NCI-H1417 treated with DMSO at 0.1 percent for 48 hours (cell line): ENCODE measurements around the gene DHRS12.

Experiments used
- DNase-seq: peaks from one replicate; lab custom pipeline; 2025; lab: John Stamatoyannopoulos, UW

Gene DHRS12

DNA sequence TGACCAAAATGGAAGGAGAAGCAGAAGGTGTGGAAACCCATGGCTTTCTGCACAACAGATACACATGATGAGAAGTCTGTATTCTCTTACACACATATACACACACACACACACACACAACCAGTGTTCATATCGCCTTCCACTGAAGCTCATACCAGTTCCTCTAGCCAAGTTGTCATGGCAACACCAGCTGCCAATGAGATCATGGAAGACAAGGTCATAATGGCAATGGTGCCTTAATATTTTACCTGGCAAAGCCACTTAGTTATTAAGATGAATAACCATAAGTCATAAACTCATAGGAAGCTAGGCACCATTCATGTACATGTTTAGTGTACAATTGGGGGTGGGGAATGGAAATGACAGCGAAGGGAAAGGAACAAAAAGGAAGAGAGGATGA is 2.6 kb upstream of the DHRS12 start:
- no peak for DNase-seq

DNA sequence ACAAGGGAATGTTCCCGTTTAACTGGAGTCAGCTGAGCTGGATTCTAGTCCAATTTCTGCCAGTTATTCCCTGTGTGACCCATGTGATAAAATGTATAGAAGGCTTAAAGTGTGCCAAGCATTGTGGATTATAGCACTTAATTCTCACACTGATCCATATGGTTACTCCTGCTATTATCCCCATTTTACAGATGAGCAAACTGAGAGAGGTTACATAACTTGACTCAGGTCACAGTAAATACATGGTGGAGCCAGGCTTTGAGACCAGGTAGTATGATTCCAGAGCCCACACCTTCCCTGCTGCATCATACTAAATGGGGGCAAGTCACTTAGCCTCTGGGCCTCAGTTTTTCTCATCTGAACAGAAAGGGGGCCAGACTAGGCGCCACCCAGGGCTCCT is 2.0 kb upstream of the DHRS12 start:
- DNase-seq: no peak

DNA sequence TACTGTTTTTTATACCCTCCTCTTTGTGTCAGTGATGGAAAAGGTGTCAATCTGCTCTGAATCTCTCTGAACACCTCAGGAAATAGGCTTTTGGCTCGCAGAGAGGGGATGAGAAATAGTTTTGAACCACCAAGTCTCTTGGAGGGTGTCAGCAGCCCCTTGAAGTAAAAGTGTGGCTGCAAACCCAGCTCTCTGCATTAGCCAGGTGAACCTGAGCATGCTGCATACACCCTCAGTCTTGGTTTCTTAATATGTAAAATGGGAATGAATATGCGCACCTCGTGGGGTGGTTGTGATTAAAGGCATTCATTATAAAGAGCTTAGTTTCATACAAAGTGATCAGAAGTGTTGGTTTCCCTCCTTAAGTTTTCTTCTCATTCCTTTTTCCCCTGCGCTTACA is 1.4 kb upstream of the DHRS12 start:
- DNase-seq: no peak

DNA sequence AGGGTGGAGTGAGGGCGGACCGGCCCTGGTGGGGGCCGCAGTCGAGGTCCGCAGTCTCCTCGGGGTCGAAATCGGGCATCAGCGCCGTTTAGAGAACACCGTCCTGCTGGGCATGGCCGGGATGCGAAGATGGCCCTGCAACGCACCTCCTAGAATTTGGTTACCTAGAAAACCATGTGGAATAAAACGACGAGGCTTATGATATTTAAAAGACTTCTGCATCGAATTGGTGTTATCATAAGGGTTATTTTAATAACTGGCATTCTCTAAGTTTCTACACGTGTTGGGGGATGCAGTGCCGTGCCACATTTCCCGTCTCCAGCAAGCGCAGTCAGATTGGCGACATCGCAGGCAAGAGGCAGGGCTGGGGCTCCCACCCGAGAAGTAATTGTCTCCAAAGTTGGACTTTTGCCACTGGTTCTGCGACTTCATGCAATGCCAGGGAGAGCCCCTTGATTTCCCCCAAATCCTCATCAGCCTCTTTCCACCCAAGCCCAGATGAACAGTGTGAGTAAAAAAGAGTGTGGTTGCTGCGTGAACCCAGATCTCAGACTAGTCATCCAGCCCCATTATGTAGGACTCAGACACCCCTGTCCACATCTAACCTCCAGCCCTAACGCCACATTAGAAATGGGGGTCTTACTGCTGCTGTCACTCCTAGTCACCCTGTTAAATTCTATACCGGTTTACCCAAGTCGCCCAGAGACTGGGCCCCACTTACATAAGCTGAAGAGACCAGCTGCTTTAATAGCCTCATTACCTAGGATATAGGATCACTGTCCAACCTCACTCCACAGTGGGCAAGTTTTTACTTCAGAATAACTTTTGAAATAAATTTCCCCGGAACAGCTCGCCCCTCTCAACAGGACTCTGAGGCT is 571 bp upstream of the DHRS12 start:
- no peak for DNase-seq

DNA sequence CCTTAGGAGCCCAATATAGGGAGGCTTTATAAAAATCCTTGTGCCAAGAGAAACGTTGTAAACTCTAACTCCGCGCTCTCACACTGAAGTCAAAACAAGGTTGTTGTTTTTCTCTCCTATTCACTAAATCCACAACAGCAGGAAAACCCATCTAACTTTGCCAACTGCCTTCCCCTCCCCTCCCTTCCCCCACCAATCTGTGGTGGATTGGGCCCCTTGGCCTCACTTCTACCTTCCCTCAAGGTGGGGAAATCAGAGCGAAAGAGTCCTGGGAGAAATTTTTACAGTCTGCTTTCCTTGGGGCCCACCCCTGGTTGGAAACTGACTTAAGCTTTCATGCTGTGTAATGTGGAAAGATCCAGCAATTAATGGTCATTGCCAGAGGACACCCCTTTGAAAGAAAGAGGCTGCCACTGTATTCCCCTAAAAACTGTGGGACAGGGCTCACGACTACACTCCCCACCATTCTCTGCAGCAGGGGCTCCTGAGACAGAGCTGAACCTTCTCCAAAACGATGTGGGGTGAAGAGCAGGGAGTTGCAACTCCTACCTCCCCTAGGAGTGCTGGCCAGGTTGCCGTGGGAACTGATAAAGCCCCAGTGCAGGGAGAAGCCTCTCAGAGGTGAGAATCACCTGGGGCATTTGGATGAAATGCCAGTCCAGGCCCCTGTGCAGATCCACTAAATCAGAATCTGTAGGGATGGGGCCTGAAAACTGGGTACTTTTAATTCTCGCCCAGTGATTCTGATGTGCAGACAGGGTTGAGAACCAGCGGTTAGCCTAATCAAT is 1.1 kb downstream of the DHRS12 start:
- DNase-seq: no peak

DNA sequence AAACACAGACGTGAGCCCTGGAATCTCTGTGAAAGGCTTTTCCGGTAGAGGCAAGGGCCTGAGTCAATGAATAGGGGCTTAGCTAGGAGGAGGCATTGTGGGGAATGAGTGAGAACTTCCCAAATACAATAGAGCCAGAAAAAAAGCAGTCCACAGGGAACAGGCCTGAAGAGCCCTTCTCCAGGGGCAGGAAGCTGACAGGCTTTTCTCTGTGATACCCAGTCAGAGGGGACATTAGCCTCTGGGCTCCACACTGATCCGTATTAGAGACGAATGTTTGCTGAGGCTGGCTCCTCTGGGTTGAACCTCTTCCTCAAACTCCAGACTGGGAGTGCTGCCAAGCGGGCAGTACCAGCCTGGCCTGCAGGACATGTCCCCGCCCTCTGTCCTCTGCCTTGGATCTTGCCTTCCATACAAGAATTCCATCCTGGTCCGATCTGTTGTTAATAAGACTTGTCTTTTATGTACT is 2.3 kb downstream of the DHRS12 start:
- no peak for DNase-seq

DNA sequence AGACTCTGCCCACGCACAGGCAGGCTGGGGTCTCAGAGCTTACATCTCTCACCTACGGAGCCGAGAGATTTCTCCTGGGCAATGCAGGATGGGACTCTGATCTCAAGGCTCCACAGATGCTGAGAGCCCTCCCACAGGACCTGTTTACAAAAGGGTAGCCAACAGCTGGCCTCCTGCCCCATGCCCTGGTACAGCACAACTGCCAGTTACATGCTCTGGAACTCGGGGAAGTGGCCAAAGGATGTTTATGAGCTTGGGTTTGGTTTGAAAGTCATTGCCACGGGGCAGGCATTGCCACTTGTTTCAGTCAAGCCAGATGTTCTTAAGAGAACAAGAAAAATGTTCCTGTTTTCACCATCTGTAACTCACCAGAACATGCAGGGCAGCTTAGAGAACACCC is 3.5 kb downstream of the DHRS12 start:
- no peak for DNase-seq

DNA sequence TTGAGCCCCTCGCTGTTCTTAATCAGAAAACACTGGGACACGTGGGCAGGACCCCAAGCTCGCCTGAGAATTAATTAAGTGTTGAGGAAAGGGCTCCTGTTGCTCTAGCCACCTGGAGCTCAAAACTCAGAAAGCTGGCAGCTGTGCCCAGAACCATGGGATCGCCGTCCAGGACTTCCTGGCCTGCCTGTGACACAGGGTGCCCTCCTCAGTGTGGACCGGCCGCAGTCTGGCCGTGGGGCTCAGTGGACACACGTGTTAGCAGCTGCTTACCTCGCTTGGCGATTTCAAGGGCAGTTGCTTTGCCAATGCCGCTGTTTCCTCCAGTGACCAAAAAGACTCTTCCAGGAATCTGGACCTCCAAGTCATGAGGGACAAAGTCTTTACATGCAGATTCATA is 4.7 kb downstream of the DHRS12 start:
- no peak for DNase-seq

DNA sequence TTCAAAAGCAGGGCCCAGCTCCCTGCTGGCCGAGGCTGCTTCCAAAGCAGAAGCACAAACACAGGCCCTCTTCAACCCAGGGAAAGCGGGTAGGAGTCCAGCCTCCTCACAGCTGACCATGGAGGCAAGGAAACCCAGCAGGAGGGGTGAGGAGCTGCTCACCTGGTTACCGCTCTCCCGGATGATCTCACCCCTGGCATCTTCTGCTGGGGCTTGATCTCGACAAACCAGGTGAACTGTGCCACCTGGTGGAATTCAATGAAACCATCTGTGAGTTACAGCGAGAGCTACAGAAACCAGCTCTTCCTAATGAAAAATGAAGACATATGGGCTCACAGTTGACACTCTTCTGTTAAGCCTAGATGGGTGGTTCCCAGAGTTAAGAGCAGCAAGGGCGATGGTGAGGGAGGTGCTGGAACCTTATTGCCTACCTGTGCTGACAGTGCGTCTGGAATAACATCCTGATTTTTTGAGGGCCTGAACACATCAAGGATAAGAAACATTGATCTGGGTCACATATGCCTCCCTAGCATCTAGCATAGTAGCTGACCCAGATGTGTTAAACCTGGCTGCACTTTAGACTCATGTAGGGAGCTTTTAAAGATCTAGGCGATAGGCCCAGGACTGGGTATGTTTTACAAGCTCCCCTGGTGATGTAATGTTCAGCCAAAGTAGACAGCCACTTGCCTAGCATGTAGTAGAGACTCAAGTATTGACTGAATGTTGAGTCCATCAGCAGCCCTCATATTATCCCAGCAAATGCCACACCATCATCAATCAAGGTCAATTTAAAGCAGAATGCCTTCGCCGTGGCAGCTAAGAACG is 6.1 kb downstream of the DHRS12 start:
- peak; percentile 62 for DNase-seq

DNA sequence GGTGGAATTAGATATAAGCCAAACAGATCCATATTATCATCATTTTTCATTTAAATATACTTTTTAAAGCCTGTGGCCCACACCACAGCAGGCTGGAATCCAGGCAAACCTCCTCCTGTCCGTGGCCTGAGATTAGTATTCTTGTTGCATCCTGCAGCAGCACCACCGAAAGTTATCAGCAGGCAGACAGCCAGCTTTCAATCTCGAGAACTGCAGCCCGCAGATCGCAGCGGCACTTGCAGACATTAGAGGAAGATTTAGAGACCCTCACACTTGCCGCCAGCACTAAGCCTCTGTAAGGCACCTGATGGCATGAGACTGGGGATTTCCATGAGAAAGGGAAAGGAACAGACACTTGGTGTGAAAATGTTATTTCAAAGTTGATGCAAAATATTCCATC is 7.4 kb downstream of the DHRS12 start:
- no peak for DNase-seq

DNA sequence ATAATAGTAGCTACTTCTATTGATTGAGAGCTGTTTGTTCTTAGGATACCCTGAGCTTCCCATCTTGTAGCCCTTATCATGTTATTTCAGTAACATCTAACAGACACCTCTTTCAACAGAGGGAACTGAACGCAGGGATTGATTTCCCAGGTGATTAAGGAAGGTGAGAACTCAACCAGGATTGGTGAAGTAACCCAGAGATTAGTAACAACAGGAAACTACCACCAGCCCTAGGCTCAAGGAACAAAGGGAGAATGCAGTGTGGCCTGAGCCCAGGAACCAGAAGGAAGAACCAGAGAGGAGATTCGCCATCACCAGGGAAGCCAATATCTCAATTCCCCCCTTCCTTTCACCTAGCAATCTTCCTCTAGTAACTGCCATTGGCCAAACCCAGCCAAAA is 8.5 kb downstream of the DHRS12 start:
- no peak for DNase-seq

DNA sequence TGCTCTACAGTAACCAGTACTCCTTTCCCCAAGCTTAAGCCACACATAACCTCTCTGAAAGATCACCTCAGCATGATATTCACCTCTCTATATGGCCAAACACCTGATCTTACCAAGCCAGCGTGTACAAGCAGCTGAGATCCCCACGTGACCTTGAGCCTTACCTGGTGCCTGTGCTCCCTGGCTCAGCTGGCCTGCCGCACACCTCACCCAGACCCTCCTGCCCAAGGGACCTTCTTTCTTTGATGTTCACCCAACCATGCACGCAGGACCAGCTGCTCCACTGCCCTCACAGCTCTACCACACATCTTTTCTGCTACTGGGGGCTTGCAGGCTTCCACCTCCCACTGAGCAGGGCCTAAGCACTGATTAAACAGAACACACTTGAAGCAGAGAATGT is 9.0 kb downstream of the DHRS12 start:
- DNase-seq: no peak

DNA sequence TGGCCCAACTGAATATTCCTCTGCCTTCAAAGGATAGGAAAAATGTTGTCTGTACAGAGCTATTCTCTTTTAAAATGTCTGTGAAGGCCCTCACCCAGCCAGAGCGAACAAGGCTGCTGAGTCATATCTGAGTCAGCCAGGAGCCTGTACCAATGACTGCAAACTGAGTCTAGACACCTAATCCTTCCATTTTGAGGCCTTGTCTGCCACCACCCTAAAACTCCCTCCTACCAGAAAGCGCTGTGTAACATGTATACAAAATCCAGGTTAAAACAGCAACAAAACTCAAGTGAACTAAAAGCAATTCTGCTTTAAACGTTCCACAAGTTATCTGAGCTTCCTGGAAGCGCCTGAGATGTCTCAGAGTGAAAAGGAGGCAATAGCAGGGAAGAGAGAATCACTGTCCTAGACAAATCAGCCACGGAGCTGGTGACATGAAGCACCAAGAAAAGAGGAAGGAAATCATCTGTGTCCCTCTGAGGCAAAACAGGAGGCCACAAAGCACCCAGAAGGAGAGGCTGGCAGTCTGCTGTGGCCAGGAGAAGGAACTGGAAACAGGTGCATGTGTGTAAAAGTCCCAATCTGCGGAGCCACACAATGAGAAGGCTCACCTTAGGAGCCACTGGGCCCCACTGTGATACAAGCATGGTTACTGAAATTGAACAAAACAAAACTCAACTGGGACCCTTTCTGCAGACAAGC is 10.2 kb downstream of the DHRS12 start:
- no peak for DNase-seq

DNA sequence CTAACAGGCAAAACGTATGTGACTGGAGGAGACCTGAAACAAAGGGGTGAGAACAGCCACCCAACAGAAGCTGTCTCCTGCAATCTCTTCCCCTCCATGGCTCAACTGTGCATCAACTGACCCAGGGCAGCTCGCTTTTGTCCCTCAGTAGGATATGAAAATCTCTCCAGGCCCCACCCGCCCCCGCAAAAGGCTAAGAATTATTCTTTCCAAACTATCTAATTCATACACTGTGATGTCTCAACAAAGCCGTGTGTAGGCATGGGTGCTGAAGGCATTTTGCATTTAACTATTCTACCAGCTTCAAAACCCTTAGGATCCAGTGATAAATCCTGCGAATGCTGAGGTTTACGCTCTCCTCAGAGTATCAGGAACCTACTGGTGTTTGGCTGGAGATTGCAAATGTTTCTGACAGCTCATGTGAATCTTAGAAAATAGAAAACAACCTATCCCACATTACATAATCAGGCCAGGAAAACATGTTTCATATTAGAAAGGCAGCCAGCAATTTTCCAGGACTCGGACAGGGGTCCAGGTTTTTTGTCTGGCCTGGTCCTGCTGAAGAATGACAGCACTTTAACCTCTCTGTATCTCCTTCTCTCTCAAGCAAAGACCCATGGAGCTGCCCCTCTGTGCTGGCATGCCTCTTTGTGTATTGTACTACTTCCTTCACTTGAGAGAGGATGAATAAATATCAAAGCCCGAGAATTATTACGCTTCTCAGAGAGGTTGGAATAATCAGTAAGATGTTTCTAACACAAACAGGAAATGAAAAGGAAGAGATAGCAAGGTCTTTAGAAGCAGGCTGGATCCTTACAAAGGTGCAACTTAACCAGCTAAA is 17.3 kb downstream of the DHRS12 start:
- no peak for DNase-seq

DNA sequence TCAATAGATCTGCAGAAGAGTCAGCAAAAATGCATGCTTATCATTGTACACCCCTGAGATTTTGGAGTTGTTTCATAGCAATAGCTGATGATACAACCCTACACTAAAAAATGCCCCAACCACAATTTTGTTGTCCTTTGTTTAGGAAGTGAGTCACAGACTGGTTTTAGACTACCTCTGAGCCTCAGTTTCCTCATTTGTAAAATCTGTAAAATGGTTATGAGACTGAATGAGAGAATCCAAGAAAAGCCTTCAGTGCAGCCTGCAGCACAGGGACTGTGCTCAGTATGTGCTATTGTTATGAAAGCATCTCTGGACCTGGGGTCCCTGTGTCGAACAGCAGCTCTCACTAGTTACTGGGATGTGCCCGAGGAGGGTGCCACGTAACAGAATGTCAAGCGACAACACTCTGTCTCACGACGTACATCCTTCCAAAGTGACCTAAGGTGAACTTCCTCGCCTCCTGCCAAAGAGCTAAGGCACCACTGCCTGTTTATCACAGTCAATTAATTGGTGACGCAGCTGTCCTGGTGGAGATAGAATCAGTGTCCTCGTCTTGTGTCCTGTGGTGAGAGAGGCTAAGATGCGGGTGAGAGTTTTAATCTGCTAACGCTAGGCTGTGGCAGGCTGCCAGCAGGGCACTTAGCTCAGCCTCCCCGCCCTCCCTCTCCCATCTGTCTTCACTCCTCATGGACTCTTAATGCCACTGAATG is 18.1 kb downstream of the DHRS12 start:
- peak; percentile 91 for DNase-seq

DNA sequence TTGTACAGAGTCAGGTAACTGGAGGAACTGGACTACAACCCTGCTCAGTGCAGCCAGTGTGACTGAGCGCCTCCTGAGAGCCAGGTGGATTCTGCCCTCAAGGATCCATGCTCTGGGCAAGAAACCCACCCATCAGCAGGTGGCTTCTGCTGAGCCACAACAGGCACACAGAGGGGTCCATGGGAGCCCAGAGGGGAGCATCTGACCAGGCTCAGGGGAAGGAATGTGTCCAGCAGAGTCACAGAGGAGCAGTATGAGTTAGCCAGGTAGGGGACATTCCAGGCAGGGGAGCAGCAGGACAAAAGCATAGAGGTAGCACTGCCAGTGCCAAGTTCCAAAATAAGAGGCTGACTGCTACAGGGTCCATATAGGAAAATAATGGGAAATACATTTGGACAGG is 19.9 kb downstream of the DHRS12 start:
- no peak for DNase-seq

DNA sequence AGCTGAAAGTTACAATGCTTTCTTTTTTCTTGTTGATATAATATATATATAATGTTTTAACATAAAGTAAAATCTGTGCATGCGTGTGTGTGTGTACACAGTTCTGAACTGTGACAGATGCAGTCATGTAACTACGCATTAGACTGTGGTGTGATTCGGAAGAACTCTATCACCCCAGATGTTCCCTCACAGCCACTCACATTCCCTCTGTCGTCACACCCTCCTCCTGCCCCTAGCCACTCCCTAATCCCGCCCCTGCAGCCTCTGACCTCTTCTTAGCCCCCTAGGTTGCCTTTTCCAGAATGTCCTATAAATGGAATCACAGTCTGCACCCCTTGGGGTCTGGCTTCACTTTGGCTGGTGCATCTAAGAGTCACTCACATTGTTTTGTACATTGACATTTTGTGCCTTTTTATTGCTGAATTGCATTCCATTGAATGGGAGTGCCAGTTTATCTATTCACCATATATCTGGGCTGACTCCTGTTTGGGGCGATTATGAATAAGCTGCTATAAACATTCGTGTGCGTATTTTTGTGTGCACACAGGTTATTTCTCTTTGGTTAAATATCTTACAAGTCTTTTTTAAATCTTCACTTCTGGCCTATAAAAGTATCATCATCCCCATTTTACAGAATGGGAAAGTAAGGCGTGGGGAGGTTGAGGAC is 20.4 kb downstream of the DHRS12 start:
- DNase-seq: no peak

DNA sequence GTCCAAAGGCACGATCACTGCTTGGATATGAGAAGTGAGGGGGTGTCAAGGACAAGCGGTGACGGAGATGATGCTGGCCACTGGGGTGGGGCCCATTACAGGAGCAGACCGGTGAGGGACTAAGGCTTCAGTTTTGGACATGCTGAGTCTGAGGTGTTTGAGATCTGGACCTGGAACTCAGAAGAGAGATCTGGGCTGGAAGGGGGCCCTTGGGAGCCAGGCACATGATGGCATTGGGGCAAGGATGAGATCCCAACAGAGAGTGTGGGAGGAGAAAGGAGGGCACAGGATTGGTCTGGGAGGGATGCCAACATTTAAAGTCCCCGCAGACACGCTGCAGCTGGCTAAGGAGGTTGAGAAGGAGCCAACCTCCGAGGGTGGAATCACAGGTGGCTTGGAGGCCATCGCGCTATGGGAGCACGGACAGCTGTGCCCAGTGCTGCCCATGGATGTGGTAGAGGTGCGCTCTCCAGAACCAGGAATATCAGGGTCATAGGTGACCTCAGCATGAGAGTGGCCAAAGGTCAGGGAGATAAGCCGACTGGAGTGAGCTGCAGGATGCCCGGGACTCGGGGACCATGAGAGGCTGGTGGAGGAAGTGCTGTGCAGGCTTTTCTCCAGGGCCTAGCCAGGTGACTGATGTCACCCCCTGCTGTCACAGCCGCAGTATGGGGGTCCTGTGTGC is 21.8 kb downstream of the DHRS12 start:
- DNase-seq: no peak
